ENCODE measurements around the gene HDX.

GRCh38 chrX:84475101-84475500 lies 27.2 kb downstream of the HDX start:
- TF ChIP-seq ARNTL (CRISPR knock-in tag; IDR thresholded peaks at IDR 0.05; ENCODE audit: borderline replicate concordance, low read depth) = no peak
- TF ChIP-seq PPARA (CRISPR knock-in tag; IDR thresholded peaks at IDR 0.05; ENCODE audit: borderline replicate concordance) = no peak
- TF ChIP-seq PATZ1 (CRISPR knock-in tag; IDR thresholded peaks at IDR 0.05; ENCODE audit: borderline replicate concordance) = no peak
- no peak for TF ChIP-seq TOX (CRISPR knock-in tag; IDR thresholded peaks at IDR 0.05; ENCODE audit: borderline replicate concordance)
